LNCaP clone FGC (cell line): ENCODE data around the gene PLCD4.

Experiments used
- DNase-seq: peaks from one replicate; pipeline ENCODE4 v3.0.0-alpha.2; 2011; ENCODE audit warnings: low read depth
- H3K4me3 ChIP-seq: 2 replicates; pipeline ENCODE4 v1.5.1; 2011; ENCODE audit warnings: mild to moderate bottlenecking, low read depth, low read length, control low read depth
- CTCF ChIP-seq: IDR thresholded peaks from 2 replicates; pipeline ENCODE4 v1.5.1; 2012; ENCODE audit warnings: mild to moderate bottlenecking; ENCODE audit not compliant: control insufficient read depth, insufficient read depth; ENCODE audit errors: extremely low read depth

PLCD4 gene

GRCh38 chr2:218631837-218632236 is 24.1 kb downstream of the PLCD4 start:
- no peak overlapping the region for H3K4me3 ChIP-seq
- no peak for TF ChIP-seq CTCF
- DNase-seq: no peak

GRCh38 chr2:218635719-218636118 is 28.0 kb downstream of the PLCD4 start:
- no peak for TF ChIP-seq CTCF
- no peak overlapping the region for H3K4me3 ChIP-seq
- no peak for DNase-seq

GRCh38 chr2:218638372-218638771 is 30.7 kb downstream of the PLCD4 start:
- TF ChIP-seq CTCF: no peak
- H3K4me3 ChIP-seq: no peak overlapping the region
- DNase-seq: no peak

- H3K4me3 ChIP-seq: no peak overlapping the region
- DNase-seq: no peak
- no peak for TF ChIP-seq CTCF
Measured at GRCh38 chr2:218642121-218642656, 34.5 kb downstream of the PLCD4 start.

- no peak overlapping the region for H3K4me3 ChIP-seq
- TF ChIP-seq CTCF: no peak
- DNase-seq: no peak
Measured at GRCh38 chr2:218642786-218643185, 35.1 kb downstream of the PLCD4 start.

GRCh38 chr2:218643751-218644310 is 36.1 kb downstream of the PLCD4 start:
- no peak overlapping the region for H3K4me3 ChIP-seq
- no peak for TF ChIP-seq CTCF
- DNase-seq: no peak

GRCh38 chr2:218644721-218645120 is 37.0 kb downstream of the PLCD4 start:
- no peak overlapping the region for H3K4me3 ChIP-seq
- DNase-seq: no peak
- TF ChIP-seq CTCF: no peak
